Frontal cortex (tissue), 4 donors: ENCODE results near the gene GPR35. TPM values are rescaled to one million over a fixed set of nuclear protein-coding genes. Genes with fewer than 3 reads are reported as not detected.

Source experiments
- DNase-seq, 2 donors: peaks; one replicate each; pipeline ENCODE4 v3.0.0; 2012; ENCODE audit warnings: low spot score in 2 of 2
- FAIRE-seq: peaks from 2 replicates; lab custom pipeline; 2012; peaks lifted over from hg19 to GRCh38; lab: Jason Lieb, UNC
- total RNA-seq: library from RNA; depleted of rRNA; stranded (reverse); fragments of >200 nt; gene quantifications from one replicate; pipeline ENCODE4 v1.2.3, GENCODE V29; 2014
- donor health status: control.
- donor health status: control.
- donor health status: control.

GPR35 gene
- total RNA-seq, 1 donor from 2014 or later = 0.41 TPM

- DNase-seq (no peak), FAIRE-seq (no peak)
Observed at GRCh38 chr2:240619506-240620148, 5.7 kb upstream of the GPR35 start.

GRCh38 chr2:240620149-240620731 lies 5.0 kb upstream of the GPR35 start:
- DNase-seq (no peak), FAIRE-seq (no peak)

- no peak for FAIRE-seq
Observed at GRCh38 chr2:240620859-240621258, 4.4 kb upstream of the GPR35 start.

GRCh38 chr2:240622060-240622411 lies 3.2 kb upstream of the GPR35 start:
- FAIRE-seq (no peak), DNase-seq (no peak)

More at GRCh38 chr2:240620859-240621258, 4.4 kb upstream of the GPR35 start:
- no peak for DNase-seq

- no peak for DNase-seq
- no peak for FAIRE-seq
Observed at GRCh38 chr2:240622531-240623235, 2.6 kb upstream of the GPR35 start.

- no peak for FAIRE-seq
- DNase-seq = no peak
Observed at GRCh38 chr2:240623531-240624010, 1.7 kb upstream of the GPR35 start.

GRCh38 chr2:240624011-240624949 lies 1.0 kb upstream of the GPR35 start:
- FAIRE-seq (no peak), DNase-seq (no peak)

- FAIRE-seq (no peak), DNase-seq (no peak)
Observed at GRCh38 chr2:240626531-240627300, 1.4 kb downstream of the GPR35 start.

GRCh38 chr2:240627736-240628506 lies 2.6 kb downstream of the GPR35 start:
- FAIRE-seq (no peak), DNase-seq (no peak)

- no peak for DNase-seq
- no peak for FAIRE-seq
Observed at GRCh38 chr2:240628507-240628807, 3.2 kb downstream of the GPR35 start.

GRCh38 chr2:240628808-240629618 lies 3.7 kb downstream of the GPR35 start:
- FAIRE-seq = no peak

GRCh38 chr2:240629619-240629967 lies 4.3 kb downstream of the GPR35 start:
- no peak for FAIRE-seq
- DNase-seq = no peak

More at GRCh38 chr2:240628808-240629618, 3.7 kb downstream of the GPR35 start:
- no peak for DNase-seq

GRCh38 chr2:240629968-240630770 lies 4.9 kb downstream of the GPR35 start:
- no peak for FAIRE-seq
- DNase-seq = no peak

GRCh38 chr2:240630771-240631547 lies 5.7 kb downstream of the GPR35 start:
- DNase-seq (no peak), FAIRE-seq (no peak)

- no peak for FAIRE-seq
- DNase-seq = no peak
Observed at GRCh38 chr2:240631548-240632305, 6.4 kb downstream of the GPR35 start.

- DNase-seq (no peak), FAIRE-seq (no peak)
Observed at GRCh38 chr2:240632306-240632721, 7.0 kb downstream of the GPR35 start.
